Regular cardiac myocyte (primary cell): ENCODE data around the gene PRAMEF13. TPM values are rescaled to one million over a fixed set of nuclear protein-coding genes. Genes with fewer than 3 reads are reported as not detected.

Experiments used
- total RNA-seq: library from RNA; depleted of rRNA; stranded (reverse); fragments of >200 nt; gene quantifications from 2 replicates; pipeline ENCODE4 v1.2.3, GENCODE V29; 2014

Gene PRAMEF13
- not detected in 2 replicates for total RNA-seq

DNA sequence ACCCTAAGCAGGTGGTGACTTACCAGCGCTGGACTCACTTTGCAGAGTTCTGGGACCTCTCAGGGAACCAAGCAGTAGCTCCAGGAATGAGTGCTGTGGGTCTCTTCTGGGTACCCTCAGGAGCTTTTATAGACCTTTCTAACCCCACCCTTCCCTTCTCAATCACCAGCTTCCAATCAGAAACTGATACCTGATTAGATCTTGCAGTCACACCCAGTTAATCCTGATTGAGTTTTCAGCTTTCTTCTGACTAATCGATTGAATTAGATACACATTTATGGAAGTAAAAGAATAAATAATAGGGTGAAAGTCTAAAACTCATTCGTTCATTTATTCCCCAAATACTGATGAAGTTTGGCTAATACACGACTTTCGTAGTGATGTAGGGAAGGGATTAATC lies at the start of gene PRAMEF13:
TSS of gene PRAMEF13 (minus strand) at position 101 of the 400 bp plus-strand sequence. CDS start 1,820 bp downstream, outside the sequence.

GRCh38 chr1:13225675-13226204 lies 24.5 kb upstream of the PRAMEF13 start, which contains the start of gene PRAMEF18:
Gene PRAMEF18, minus strand, starts transcription at chr1:13226154. Its CDS starts 48 bp downstream, at chr1:13226106.

DNA sequence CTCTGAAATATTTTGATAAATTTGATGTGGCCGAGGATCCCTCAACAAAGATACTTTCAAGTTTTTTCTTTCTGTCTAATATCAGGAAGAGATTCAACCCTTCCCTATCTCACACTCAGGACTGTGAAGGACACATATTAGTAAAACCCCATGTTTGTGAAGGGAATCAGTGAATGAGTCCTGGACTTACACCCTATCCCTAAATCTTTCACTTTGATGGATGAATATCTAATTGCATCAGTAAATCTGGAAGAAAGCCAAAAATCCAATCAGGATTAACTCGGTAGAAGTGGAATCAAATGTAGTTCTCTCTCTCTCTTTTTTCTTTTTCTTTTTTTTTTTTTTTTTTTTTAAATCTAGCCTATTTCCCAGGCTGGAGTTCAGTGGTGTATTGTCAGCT lies 29.7 kb downstream of the PRAMEF13 start, which contains the start of gene PRAMEF9:
TSS of gene PRAMEF9 (plus strand) at position 301 of the 400 bp plus-strand sequence. CDS start 3,433 bp downstream, outside the sequence.

GRCh38 chr1:13165531-13165930 lies 35.7 kb downstream of the PRAMEF13 start, which contains the start of gene HNRNPCL4:
Gene HNRNPCL4, minus strand, starts transcription at chr1:13165631. Its CDS starts 164 bp downstream, at chr1:13165467.

DNA sequence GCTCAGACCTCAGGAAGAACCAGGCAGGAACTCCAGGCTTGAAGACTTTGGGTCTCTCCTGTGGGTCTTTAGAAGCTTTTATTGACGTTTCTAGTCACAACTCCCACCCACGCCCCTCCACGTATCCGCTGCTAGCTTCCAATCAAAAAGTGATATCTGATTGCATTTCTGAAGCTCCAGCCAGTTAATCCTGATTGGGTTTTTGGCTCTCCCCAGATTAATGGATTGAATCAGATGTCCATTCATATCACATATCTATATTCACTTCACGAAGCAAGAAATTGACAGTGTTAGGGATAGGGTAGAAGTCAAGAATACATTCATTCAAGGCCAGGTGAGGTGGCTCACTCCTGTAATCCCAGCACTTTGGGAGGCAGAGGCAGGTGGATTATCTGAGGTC lies 45.3 kb downstream of the PRAMEF13 start, which contains the start of gene PRAMEF26:
TSS of gene PRAMEF26 (minus strand) at position 101 of the 400 bp plus-strand sequence. CDS start 2,914 bp downstream, outside the sequence.

Other genes starting within 250 kb of the PRAMEF13 start
- not detected in 2 replicates for gene PRAMEF27, start 144.8 kb downstream of the PRAMEF13 start, total RNA-seq
- not detected in 2 replicates for gene HNRNPCL3, start 140.6 kb downstream of the PRAMEF13 start, total RNA-seq
- gene PRAMEF25, start 130.6 kb downstream of the PRAMEF13 start, total RNA-seq = not detected in 2 replicates
- not detected in 2 replicates for gene HNRNPCL2, start 84.6 kb downstream of the PRAMEF13 start, total RNA-seq
- not detected in 2 replicates for gene PRAMEF26, start 45.4 kb downstream of the PRAMEF13 start, total RNA-seq
- not detected in 2 replicates for gene HNRNPCL4, start 35.8 kb downstream of the PRAMEF13 start, total RNA-seq
- not detected in 2 replicates for gene PRAMEF9, start 29.6 kb downstream of the PRAMEF13 start, total RNA-seq
- not detected in 2 replicates for gene PRAMEF18, start 24.7 kb upstream of the PRAMEF13 start, total RNA-seq
- gene PRAMEF5, start 52.8 kb upstream of the PRAMEF13 start, total RNA-seq = not detected in 2 replicates
- not detected in 2 replicates for gene PRAMEF8, start 83.7 kb upstream of the PRAMEF13 start, total RNA-seq
- not detected in 2 replicates for gene PRAMEF33, start 102.1 kb upstream of the PRAMEF13 start, total RNA-seq
- not detected in 2 replicates for gene PRAMEF15, start 114.2 kb upstream of the PRAMEF13 start, total RNA-seq
- not detected in 2 replicates for gene PRAMEF14, start 145.7 kb upstream of the PRAMEF13 start, total RNA-seq
- not detected in 2 replicates for gene PRAMEF19, start 170.5 kb upstream of the PRAMEF13 start, total RNA-seq
- not detected in 2 replicates for gene PRAMEF17, start 188.2 kb upstream of the PRAMEF13 start, total RNA-seq
- not detected in 2 replicates for gene PRAMEF20, start 209.0 kb upstream of the PRAMEF13 start, total RNA-seq